Measurements from ENCODE around the gene TRABD. TPM values are rescaled to one million over a fixed set of nuclear protein-coding genes. Genes with fewer than 3 reads are reported as not detected.

The TRABD gene
- total RNA-seq, 2 experiments from 2014 or later, result 88.6 to 89.2 TPM

- Mint-ChIP-seq H3K27ac (peak overlapping the region; percentile 98), H3K4me1 (ENCODE audit: low read depth) (peaks cover 48% of the 10 kb centered on the region), H3K27me3 (no peaks in the 10 kb centered on the region), H3K36me3 (peaks cover 16% of the 10 kb centered on the region), H3K9me3 (no peaks in the 10 kb centered on the region), H3K4me3 (peak overlapping the region; percentile 29)
- no peak for DNase-seq
- POLR2A ChIA-PET, result no interaction called here
- intact Hi-C loops (cut with micrococcal nuclease), result no loop called here
- CTCF ChIA-PET, result interaction anchor here (1.0 to 2.1 kb wide), 3 partner anchors 18 to 53 kb away, joined by 3 to 11 read pairs (median 5); no protein-coding TSS in a partner anchor
Measured at GRCh38 chr22:50189184-50189848, 3.6 kb downstream of the TRABD start.

- ChIA-PET POLR2A (no interaction called here), CTCF (interaction anchor here (1.0 to 2.1 kb wide), 3 partner anchors 17 to 53 kb away, joined by 3 to 11 read pairs (median 5); no protein-coding TSS in a partner anchor)
- peaks cover 16% of the 10 kb centered on the region for H3K36me3 Mint-ChIP-seq
- peak overlapping the region; percentile 87 for H3K4me3 Mint-ChIP-seq
- no peaks in the 10 kb centered on the region for H3K27me3 Mint-ChIP-seq
- peak overlapping the region; percentile 98 for H3K27ac Mint-ChIP-seq
- no peak for DNase-seq
- intact Hi-C loops (cut with micrococcal nuclease), result loop anchor here (2.0 to 5.0 kb wide), 4 partner anchors 52 to 337 kb away; partner anchors contain the start of genes PIM3 and SCO2
- no peaks in the 10 kb centered on the region for H3K9me3 Mint-ChIP-seq
- H3K4me1 Mint-ChIP-seq (ENCODE audit: low read depth), result peaks cover 45% of the 10 kb centered on the region
Measured at GRCh38 chr22:50189849-50190181, 4.1 kb downstream of the TRABD start.

- CTCF ChIA-PET, result interaction anchor here (0.6 to 2.1 kb wide), 8 partner anchors 14 to 260 kb away, joined by 3 to 11 read pairs (median 4); no protein-coding TSS in a partner anchor
- peaks cover 44% of the 10 kb centered on the region for H3K4me1 Mint-ChIP-seq (ENCODE audit: low read depth)
- peak; percentile 86 for DNase-seq
- H3K36me3 Mint-ChIP-seq, result peaks cover 16% of the 10 kb centered on the region
- POLR2A ChIA-PET, result interaction anchor here (0.5 to 2.8 kb wide), 9 partner anchors 8 to 228 kb away, joined by 3 to 12 read pairs (median 3); partner anchors contain the start of genes PANX2 and SELENOO
- intact Hi-C loops (cut with micrococcal nuclease), result loop anchor here (2.0 to 5.0 kb wide), 4 partner anchors 52 to 337 kb away; partner anchors contain the start of genes PIM3 and SCO2
- H3K4me3 Mint-ChIP-seq, result peak overlapping the region; percentile 87
- no peaks in the 10 kb centered on the region for H3K27me3 Mint-ChIP-seq
- H3K27ac Mint-ChIP-seq, result peak overlapping the region; percentile 98
- H3K9me3 Mint-ChIP-seq, result no peaks in the 10 kb centered on the region
Measured at GRCh38 chr22:50190182-50190940, 4.6 kb downstream of the TRABD start.

- ChIA-PET POLR2A (interaction anchor here (0.5 to 2.8 kb wide), 12 partner anchors 7 to 229 kb away, joined by 3 to 12 read pairs (median 3); partner anchors contain the start of genes PANX2 and SELENOO), CTCF (interaction anchor here (0.6 to 2.1 kb wide), 7 partner anchors 14 to 261 kb away, joined by 3 to 11 read pairs (median 4); no protein-coding TSS in a partner anchor)
- Mint-ChIP-seq H3K4me3 (peak overlapping the region; percentile 87), H3K27ac (peak overlapping the region; percentile 98), H3K27me3 (no peaks in the 10 kb centered on the region), H3K36me3 (peaks cover 18% of the 10 kb centered on the region), H3K4me1 (ENCODE audit: low read depth) (peaks cover 42% of the 10 kb centered on the region), H3K9me3 (no peaks in the 10 kb centered on the region)
- intact Hi-C loops (cut with micrococcal nuclease), result loop anchor here (1.0 to 5.0 kb wide), 5 partner anchors 9 to 336 kb away; partner anchors contain the start of genes PIM3 and SCO2
- DNase-seq, result peak; percentile 89
Measured at GRCh38 chr22:50190941-50191741, 5.4 kb downstream of the TRABD start.

DNA sequence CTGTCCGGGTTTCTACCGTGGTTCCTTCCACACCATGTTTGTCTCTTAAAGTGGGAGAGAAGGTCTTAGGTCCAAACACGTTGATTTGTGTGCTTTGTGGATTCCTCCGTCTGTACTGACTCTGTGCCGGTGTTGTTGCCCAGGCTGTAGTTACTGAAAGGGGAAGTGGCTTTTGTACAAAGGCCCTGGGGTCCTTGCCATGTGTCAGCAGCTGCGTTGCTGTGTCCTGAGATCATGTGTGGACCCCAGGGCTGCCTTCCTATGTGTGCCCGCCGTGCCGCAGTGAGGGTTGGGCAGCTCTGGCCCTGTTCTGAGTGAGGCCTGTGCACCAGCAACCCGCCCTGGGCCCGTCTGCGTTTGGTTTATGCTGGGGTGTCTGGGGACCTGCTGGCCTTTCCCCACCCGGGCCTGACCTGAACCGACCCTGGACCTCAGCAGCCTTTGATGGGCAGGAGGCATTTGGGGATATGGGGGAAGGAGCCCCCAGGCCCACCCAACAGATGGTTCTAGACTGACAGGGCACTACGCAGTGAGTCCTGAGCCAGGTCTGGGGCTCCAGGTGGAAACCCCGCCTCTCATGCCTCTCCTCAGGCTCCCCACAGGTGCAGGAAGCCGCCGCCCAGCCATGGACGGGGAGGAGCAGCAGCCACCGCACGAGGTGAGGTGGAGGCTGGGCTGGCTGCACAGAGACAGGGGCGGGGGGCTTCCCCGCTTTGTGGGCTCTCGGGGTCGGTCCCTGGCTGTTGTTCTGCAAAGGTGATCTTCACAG, 6.9 kb downstream of the TRABD start:
- Mint-ChIP-seq H3K4me1 (ENCODE audit: low read depth) (peaks cover 37% of the 10 kb centered on the region), H3K4me3 (peak overlapping the region; percentile 87), H3K36me3 (peaks cover 16% of the 10 kb centered on the region), H3K27me3 (no peaks in the 10 kb centered on the region), H3K27ac (peak overlapping the region; percentile 98), H3K9me3 (no peaks in the 10 kb centered on the region)
- ChIA-PET POLR2A (interaction anchor here (0.9 to 2.8 kb wide), 3 partner anchors 8 to 27 kb away, joined by 3 to 12 read pairs (median 3); partner anchors contain the start of gene SELENOO), CTCF (no interaction called here)
- intact Hi-C loops (cut with micrococcal nuclease), result loop anchor here (5.0 kb wide), 3 partner anchors 50 to 335 kb away; partner anchors contain the start of genes PIM3 and SCO2
- peak; percentile 42 for DNase-seq

DNA sequence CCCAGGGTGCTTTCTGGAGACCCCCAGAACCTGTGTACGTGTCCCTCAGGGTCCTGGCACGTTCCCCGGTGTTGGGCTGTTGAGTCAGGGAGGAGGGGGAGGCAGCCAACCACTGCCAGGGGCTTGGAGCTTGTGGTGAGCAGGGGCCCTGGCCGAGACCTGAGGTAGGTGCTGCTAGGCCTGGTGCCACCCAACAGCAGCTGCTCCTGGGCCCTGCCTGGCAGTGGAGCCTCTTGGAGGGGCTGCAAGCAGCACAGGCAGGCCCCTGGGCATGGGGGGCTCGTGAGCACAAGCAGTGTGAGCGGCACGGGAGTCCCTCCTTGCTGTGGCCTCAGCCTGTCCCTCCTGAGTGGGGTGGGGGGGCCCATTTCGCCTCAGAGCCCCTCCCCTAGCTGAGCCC, 7.9 kb downstream of the TRABD start:
- H3K4me3 Mint-ChIP-seq, result no peak overlapping the region
- intact Hi-C loops (cut with micrococcal nuclease), result loop anchor here (5.0 kb wide), 3 partner anchors 49 to 334 kb away; partner anchors contain the start of genes PIM3 and SCO2
- no peak for DNase-seq
- H3K36me3 Mint-ChIP-seq, result peaks cover 19% of the 10 kb centered on the region
- ChIA-PET CTCF (interaction anchor here (0.6 kb wide), 1 partner anchor 332 kb away, joined by 3 read pairs; the partner anchor contains the start of gene SCO2), POLR2A (no interaction called here)
- H3K27me3 Mint-ChIP-seq, result no peaks in the 10 kb centered on the region
- H3K4me1 Mint-ChIP-seq (ENCODE audit: low read depth), result peaks cover 33% of the 10 kb centered on the region
- H3K9me3 Mint-ChIP-seq, result no peaks in the 10 kb centered on the region
- H3K27ac Mint-ChIP-seq, result no peak overlapping the region

DNA sequence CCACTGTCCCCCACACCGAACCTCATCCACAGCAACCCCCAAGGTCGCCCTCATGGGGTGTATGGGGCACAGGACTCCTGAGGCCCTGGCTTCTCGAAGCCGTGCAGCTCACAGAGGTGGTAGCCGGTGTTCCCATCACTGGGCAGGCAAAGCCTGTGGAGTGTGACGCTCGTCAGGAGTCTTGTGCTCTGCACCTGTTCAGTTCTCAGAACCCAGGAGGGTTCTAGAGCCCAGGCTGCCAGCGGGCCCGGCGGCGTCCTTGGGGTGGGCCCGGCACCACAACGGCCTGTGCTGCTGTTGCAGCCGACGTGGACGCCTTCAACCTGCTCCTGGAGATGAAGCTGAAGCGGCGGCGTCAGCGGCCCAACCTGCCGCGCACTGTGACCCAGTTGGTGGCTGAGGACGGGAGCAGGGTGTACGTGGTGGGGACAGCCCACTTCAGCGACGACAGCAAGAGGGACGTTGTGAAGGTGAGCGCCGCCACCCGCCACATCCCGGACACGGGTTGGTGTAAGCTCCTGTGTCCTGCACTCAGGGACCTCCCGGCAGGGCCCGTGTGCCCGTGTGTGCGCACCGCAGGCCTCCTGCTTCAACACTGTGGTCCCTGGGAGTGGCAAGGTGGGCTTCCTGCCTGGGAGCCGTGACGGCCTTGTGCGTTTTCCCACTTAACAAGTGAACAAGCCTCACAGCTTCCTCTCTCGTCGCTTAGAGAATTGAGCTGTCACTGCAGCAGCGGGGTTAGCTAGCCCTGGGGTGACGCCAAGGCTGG, 8.5 kb downstream of the TRABD start:
- H3K4me1 Mint-ChIP-seq (ENCODE audit: low read depth), result peaks cover 29% of the 10 kb centered on the region
- POLR2A ChIA-PET, result no interaction called here
- peaks cover 19% of the 10 kb centered on the region for H3K36me3 Mint-ChIP-seq
- CTCF ChIA-PET, result interaction anchor here (0.6 kb wide), 1 partner anchor 331 kb away, joined by 3 read pairs; the partner anchor contains the start of gene SCO2
- intact Hi-C loops (cut with micrococcal nuclease), result loop anchor here (5.0 kb wide), 3 partner anchors 48 to 333 kb away; partner anchors contain the start of genes PIM3 and SCO2
- DNase-seq, result no peak
- no peak overlapping the region for H3K4me3 Mint-ChIP-seq
- H3K27ac Mint-ChIP-seq, result no peak overlapping the region
- no peaks in the 10 kb centered on the region for H3K9me3 Mint-ChIP-seq
- no peaks in the 10 kb centered on the region for H3K27me3 Mint-ChIP-seq

- no peak for DNase-seq
- Mint-ChIP-seq H3K36me3 (peaks cover 17% of the 10 kb centered on the region), H3K4me3 (no peak overlapping the region), H3K4me1 (ENCODE audit: low read depth) (peaks cover 25% of the 10 kb centered on the region), H3K9me3 (no peaks in the 10 kb centered on the region), H3K27ac (no peak overlapping the region), H3K27me3 (no peaks in the 10 kb centered on the region)
- ChIA-PET CTCF (no interaction called here), POLR2A (no interaction called here)
- intact Hi-C loops (cut with micrococcal nuclease), result no loop called here
Measured at GRCh38 chr22:50196256-50196655, 10.5 kb downstream of the TRABD start.

DNA sequence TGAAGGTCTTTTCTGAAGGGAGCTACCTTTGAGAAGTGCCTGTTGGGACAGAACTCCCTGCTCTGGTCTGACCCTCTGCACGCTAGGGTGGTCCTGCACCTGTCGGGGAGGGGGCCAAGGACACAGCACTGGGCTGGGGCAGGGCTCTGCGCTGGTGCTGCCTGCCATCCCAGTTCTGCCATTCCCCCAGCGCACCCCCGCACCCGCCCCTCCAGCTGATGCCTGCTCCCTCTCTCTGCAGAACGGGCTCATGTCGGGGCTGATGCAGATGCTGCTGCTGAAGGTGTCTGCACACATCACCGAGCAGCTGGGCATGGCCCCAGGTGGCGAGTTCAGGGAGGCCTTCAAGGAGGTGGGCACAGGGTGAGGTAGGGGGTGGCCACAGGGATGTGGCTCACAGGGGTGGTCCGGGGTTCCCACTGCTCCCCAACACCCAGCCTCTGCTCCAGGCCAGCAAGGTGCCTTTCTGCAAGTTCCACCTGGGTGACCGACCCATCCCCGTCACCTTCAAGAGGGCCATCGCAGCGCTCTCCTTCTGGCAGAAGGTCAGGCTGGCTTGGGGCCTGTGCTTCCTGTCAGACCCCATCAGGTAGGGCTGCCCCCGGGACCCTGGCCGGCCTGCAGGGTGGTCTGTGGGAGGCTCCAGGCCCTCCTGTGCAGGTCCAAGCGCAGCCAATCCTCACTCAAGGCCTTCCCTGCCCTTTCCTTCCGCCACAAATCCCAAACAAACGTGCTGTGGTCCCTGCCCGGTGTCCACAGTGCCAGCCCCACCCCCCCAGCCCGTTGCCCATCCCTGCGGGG, 11.5 kb downstream of the TRABD start:
- Mint-ChIP-seq H3K27me3 (no peaks in the 10 kb centered on the region), H3K4me1 (ENCODE audit: low read depth) (peaks cover 19% of the 10 kb centered on the region), H3K27ac (no peak overlapping the region), H3K4me3 (no peak overlapping the region), H3K9me3 (no peaks in the 10 kb centered on the region), H3K36me3 (peaks cover 9% of the 10 kb centered on the region)
- intact Hi-C loops (cut with micrococcal nuclease), result no loop called here
- no peak for DNase-seq
- ChIA-PET POLR2A (no interaction called here), CTCF (no interaction called here)
